HepG2 (cell line): Measurements from ENCODE around the gene RAD17. TPM values are rescaled to one million over a fixed set of nuclear protein-coding genes. Genes with fewer than 3 reads are reported as not detected.
A peak's percentile ranks its signal among the peaks of the same experiment; 100 is the strongest.

Experiments
- EED ChIP-seq: sonication (generic); formaldehyde crosslinking; IDR thresholded peaks from 2 replicates; pipeline ENCODE4 v1.5.0; 2020; ENCODE audit warnings: mild to moderate bottlenecking, missing genetic modification reagents
- FOXK2 ChIP-seq: fragments of 450-650 bp; IDR thresholded peaks from 2 replicates; pipeline ENCODE4 v1.6.1; 2016
- GABPB1 ChIP-seq: IDR thresholded peaks from 2 replicates; pipeline ENCODE4 v1.6.1; 2016; ENCODE audit warnings: mild to moderate bottlenecking, missing genetic modification reagents, moderate library complexity, missing compliant biosample characterization
- HMG20B ChIP-seq: conservative IDR thresholded peaks from 2 replicates; pipeline ENCODE4 v1.6.1; 2016; ENCODE audit warnings: missing genetic modification reagents, missing compliant biosample characterization
- KLF12 ChIP-seq: sonication (generic); formaldehyde crosslinking; IDR thresholded peaks from 2 replicates; pipeline ENCODE4 v1.4.0; 2020; ENCODE audit warnings: missing genetic modification reagents, borderline replicate concordance
- NRL ChIP-seq: sonication (generic); formaldehyde crosslinking; IDR thresholded peaks from 2 replicates; pipeline ENCODE4 v1.5.0; 2020; ENCODE audit warnings: missing genetic modification reagents, mild to moderate bottlenecking, moderate library complexity, borderline replicate concordance
- POGK ChIP-seq: sonication (generic); formaldehyde crosslinking; conservative IDR thresholded peaks from 2 replicates; pipeline ENCODE4 v1.8.0; 2022; ENCODE audit warnings: mild to moderate bottlenecking, moderate library complexity, missing genetic modification reagents
- SAP130 ChIP-seq: IDR thresholded peaks from 2 replicates; pipeline ENCODE4 v1.6.1; 2016; ENCODE audit warnings: low read depth
- THAP9 ChIP-seq: sonication (generic); formaldehyde crosslinking; IDR thresholded peaks from 2 replicates; pipeline ENCODE4; 2020; ENCODE audit warnings: missing genetic modification reagents, mild to moderate bottlenecking, borderline replicate concordance
- ZFX ChIP-seq: sonication (generic); formaldehyde crosslinking; IDR thresholded peaks from 2 replicates; pipeline ENCODE4 v1.4.0; 2020; ENCODE audit warnings: mild to moderate bottlenecking, low read depth, missing genetic modification reagents, moderate library complexity
- ZNF207 ChIP-seq: fragments of 450-650 bp; IDR thresholded peaks from 2 replicates; pipeline ENCODE4 v1.6.1; 2016; ENCODE audit warnings: antibody characterized with exemption, borderline replicate concordance
- ZNF230 ChIP-seq: sonication (generic); formaldehyde crosslinking; IDR thresholded peaks from 2 replicates; pipeline ENCODE4 v1.4.0; 2020; ENCODE audit warnings: mild to moderate bottlenecking, missing genetic modification reagents
- ZNF318 ChIP-seq: sonication (generic); formaldehyde crosslinking; IDR thresholded peaks from 2 replicates; pipeline ENCODE4 v1.4.0; 2020; ENCODE audit warnings: mild to moderate bottlenecking, missing genetic modification reagents
- ZNF484 ChIP-seq: sonication (generic); formaldehyde crosslinking; IDR thresholded peaks from 2 replicates; pipeline ENCODE4 v1.5.1; 2020; ENCODE audit warnings: mild to moderate bottlenecking, low read depth, missing genetic modification reagents, borderline replicate concordance
- ZNF619 ChIP-seq: sonication (generic); formaldehyde crosslinking; IDR thresholded peaks from 2 replicates; pipeline ENCODE4 v1.4.0; 2020; ENCODE audit warnings: mild to moderate bottlenecking, missing genetic modification reagents
- ZNF747 ChIP-seq: sonication (generic); formaldehyde crosslinking; IDR thresholded peaks from 2 replicates; pipeline ENCODE4 v1.8.1; 2023; ENCODE audit warnings: missing genetic modification reagents, mild to moderate bottlenecking, borderline replicate concordance
- ZNF761 ChIP-seq: sonication (generic); formaldehyde crosslinking; conservative IDR thresholded peaks from 2 replicates; pipeline ENCODE4 v1.4.0; 2020; ENCODE audit warnings: mild to moderate bottlenecking, missing genetic modification reagents
- ZNF883 ChIP-seq: sonication (generic); formaldehyde crosslinking; IDR thresholded peaks from 2 replicates; pipeline ENCODE4 v1.5.1; 2020; ENCODE audit warnings: mild to moderate bottlenecking, missing genetic modification reagents; ENCODE audit errors: not compliant biosample characterization
- polyA plus RNA-seq, 8 experiments: library from polyadenylated mRNA; depleted of rRNA in 3 of 8; stranded (reverse) in 7 of 8; unstranded in 1 of 8; fragments of >200 nt; fragmentation: Illumina TruSeq in 4 of 8; extraction: Trizol in 4 of 8; gene quantifications; 2 replicates each; pipeline versions ENCODE4 v1.2.1 to v1.2.3, GENCODE V29; 2011 to 2016; ENCODE audit warnings: low read depth in 4 of 8, missing spikeins in 1 of 8, mixed read lengths in 1 of 8; ENCODE audit not compliant: insufficient read depth in 1 of 8
- total RNA-seq, 5 experiments: library from RNA; depleted of rRNA; stranded (reverse); fragments of >200 nt; fragmentation: Illumina TruSeq; extraction: Trizol; gene quantifications; 2 replicates each; pipeline ENCODE4 v1.2.3, GENCODE V29; 2016; ENCODE audit warnings: low read depth in 1 of 5

RAD17 gene
- total and polyA plus RNA-seq, 2 of the 13 experiments (the other 11 are each of a cell fraction or from before 2014, with no cell fraction given) = 24.0 to 25.9 TPM

DNA sequence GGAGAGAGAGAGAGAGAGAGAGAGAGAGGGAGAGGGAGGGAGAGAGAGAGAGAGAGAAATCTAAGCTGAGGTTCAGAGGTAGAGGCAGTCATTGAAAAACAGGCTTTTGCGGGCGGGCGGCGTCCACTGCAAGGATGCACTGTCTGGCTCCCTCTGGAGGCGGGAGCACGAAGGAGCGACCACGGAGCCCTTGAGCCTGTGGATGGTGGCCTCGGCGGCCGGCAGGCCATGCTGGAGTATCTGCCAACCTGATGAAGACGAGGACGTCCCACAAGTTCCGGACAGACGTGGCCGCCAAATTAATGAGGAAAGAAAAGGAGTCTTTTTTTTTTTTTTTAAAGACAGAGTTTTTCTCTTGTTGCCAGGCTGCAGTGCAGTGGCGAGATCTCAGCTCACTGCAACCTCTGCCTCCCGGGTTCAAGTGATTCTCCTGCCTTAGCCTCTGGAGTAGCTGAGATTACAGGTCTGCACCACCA, 34.8 kb upstream of the RAD17 start (continued):
- TF ChIP-seq ZFX (CRISPR knock-in tag) = peak; percentile 51; the same call in 1 of the 2 replicates
- no peak for TF ChIP-seq ZNF230
- TF ChIP-seq POGK (CRISPR knock-in tag) = no peak
- TF ChIP-seq EED (CRISPR knock-in tag) = no peak
- TF ChIP-seq ZNF318 (CRISPR knock-in tag) = no peak
- no peak for TF ChIP-seq ZNF761
- TF ChIP-seq ZNF619 (CRISPR knock-in tag) = peak; percentile 57; the same call in 1 of the 2 replicates
- no peak for TF ChIP-seq ZNF207
- TF ChIP-seq ZNF883 (CRISPR knock-in tag) = no peak
- TF ChIP-seq ZNF747 (CRISPR knock-in tag) = no peak
- 0 out of 2 replicates have a peak, but pooled peaks have one; percentile 30 for TF ChIP-seq THAP9 (CRISPR knock-in tag)
- TF ChIP-seq NRL (CRISPR knock-in tag) = no peak
- TF ChIP-seq ZNF484 = no peak
- TF ChIP-seq FOXK2 = no peak
- TF ChIP-seq KLF12 (CRISPR knock-in tag) = no peak
- peak; percentile 72 for TF ChIP-seq SAP130 (CRISPR knock-in tag)
- TF ChIP-seq HMG20B (CRISPR knock-in tag) = no peak
- peak; percentile 47; the same call in 1 of the 2 replicates for TF ChIP-seq GABPB1
